Spleen (tissue), 11 donors: ENCODE results near the gene PAX2. TPM values are rescaled to one million over a fixed set of nuclear protein-coding genes. Genes with fewer than 3 reads are reported as not detected.

Experiments used
- DNase-seq: peaks from one replicate; pipeline ENCODE4 v3.0.0-alpha.2; 2020
- H3K27ac ChIP-seq, 8 donors: fragments of 200-600 bp; sonication (generic) in 7 of 8; 1 replicate in 4 of 8; 2 replicates in 4 of 8; pipeline versions ENCODE4 v1.5.0 to v1.8.0; 2016 to 2021; ENCODE audit warnings: inconsistent platforms in 4 of 8, mild to moderate bottlenecking in 4 of 8, moderate library complexity in 1 of 8
- H3K27me3 ChIP-seq, 7 donors: fragments of 200-600 bp; sonication (generic) in 6 of 7; replicated peaks in 1 of 7; 1 replicate in 4 of 7; 2 replicates in 3 of 7; pipeline versions ENCODE4 v1.5.0 to v1.8.0; 2016 to 2021; ENCODE audit warnings: inconsistent platforms in 3 of 7, mild to moderate bottlenecking in 1 of 7
- H3K36me3 ChIP-seq, 6 donors: fragments of 200-600 bp; sonication (generic) in 5 of 6; 1 replicate in 4 of 6; 2 replicates in 2 of 6; pipeline versions ENCODE4 v1.5.0 to v1.8.0; 2016 to 2021; ENCODE audit warnings: inconsistent platforms in 2 of 6
- H3K4me1 ChIP-seq, 6 donors: fragments of 200-600 bp; sonication (generic) in 5 of 6; 1 replicate in 3 of 6; 2 replicates in 3 of 6; pipeline versions ENCODE4 v1.5.0 to v1.8.0; 2016 to 2021; ENCODE audit warnings: inconsistent platforms in 3 of 6
- H3K4me3 ChIP-seq, 8 donors: fragments of 200-600 bp; sonication (generic) in 7 of 8; 1 replicate in 4 of 8; 2 replicates in 4 of 8; pipeline versions ENCODE4 v1.5.0 to v1.8.0; 2016 to 2021; ENCODE audit warnings: inconsistent platforms in 4 of 8, mild to moderate bottlenecking in 4 of 8, moderate library complexity in 2 of 8
- H3K9me3 ChIP-seq, 8 donors: fragments of 200-600 bp; sonication (generic) in 7 of 8; 1 replicate in 4 of 8; 2 replicates in 4 of 8; pipeline versions ENCODE4 v1.5.0 to v1.8.0; 2016 to 2021; ENCODE audit warnings: inconsistent platforms in 4 of 8
- POLR2A ChIP-seq, 3 donors: fragments of 450-650 bp; IDR thresholded peaks; one replicate each; pipeline ENCODE4 v1.5.1; 2017; ENCODE audit warnings: antibody characterized with exemption in 3 of 3, mild to moderate bottlenecking in 1 of 3
- POLR2AphosphoS5 ChIP-seq, 3 donors: sonication (generic); formaldehyde crosslinking; IDR thresholded peaks; one replicate each; pipeline ENCODE4 v1.5.1; 2017; ENCODE audit warnings: antibody characterized with exemption in 3 of 3
- WGBS, 5 donors: extraction: QIAGEN DNeasy Blood & Tissue Kit in 3 of 5; methylation state at CpG; one replicate each; pipeline versions ENCODE4 v1.1.5 to v1.1.7; 2013 to 2018; 5-methylcytosine and 5-hydroxymethylcytosine counted together
- intact Hi-C: fragments of 100-400 bp; cut with DNase I; formaldehyde crosslinking; loops from one replicate; pipeline ENCODE4 v1.15.0; 2023; ENCODE audit warnings: low total_unique reads
- polyA plus RNA-seq, 3 donors: library from polyadenylated mRNA; stranded (reverse); fragments of 200-250 nt; gene quantifications; one replicate each; pipeline ENCODE4 v1.2.1, GENCODE V29; 2013
- total RNA-seq, 7 donors: library from RNA; depleted of rRNA in 3 of 7; stranded (reverse); fragments of >200 nt in 3 of 7; fragmentation: NEBNext Ultra II Directional in 4 of 7; extraction: Animal tissue kit (Norgen Biotek cat#: 25700) in 4 of 7; gene quantifications; one replicate each; pipeline versions ENCODE4 v1.1.0 to v1.2.1, GENCODE V29; 2016 to 2021
- TF ChIP-seq, protein P1 (sequence below), 11 experiments: fragments of 200-600 bp in 7 of 11; fragments of 450-650 bp in 4 of 11; sonication (generic) in 4 of 11; IDR thresholded peaks in 8 of 11; conservative IDR thresholded peaks in 3 of 11; 1 replicate in 7 of 11; 2 replicates in 4 of 11; pipeline versions ENCODE4 v1.4.0 to v1.8.0; 2016 to 2021; ENCODE audit warnings: antibody characterized with exemption in 11 of 11, inconsistent platforms in 4 of 11, mild to moderate bottlenecking in 1 of 11
- donor health status: healthy with polysubstance abuse.
- donor health status: DM: no; HTN: no; CAD: no; lungs with moderate emphysema.
- donor health status: DM: no; HTN: no; CAD: no.
- donor health status: Bipolar disorder and iron deficiency.
- donor health status: healthy.
- donor health status: DM: no; HTN: no; CAD: no.
- donor health status: DM: yes; HTN: yes; CAD: no.

Gene PAX2
- total and polyA plus RNA-seq, 10 donors = not detected

DNA sequence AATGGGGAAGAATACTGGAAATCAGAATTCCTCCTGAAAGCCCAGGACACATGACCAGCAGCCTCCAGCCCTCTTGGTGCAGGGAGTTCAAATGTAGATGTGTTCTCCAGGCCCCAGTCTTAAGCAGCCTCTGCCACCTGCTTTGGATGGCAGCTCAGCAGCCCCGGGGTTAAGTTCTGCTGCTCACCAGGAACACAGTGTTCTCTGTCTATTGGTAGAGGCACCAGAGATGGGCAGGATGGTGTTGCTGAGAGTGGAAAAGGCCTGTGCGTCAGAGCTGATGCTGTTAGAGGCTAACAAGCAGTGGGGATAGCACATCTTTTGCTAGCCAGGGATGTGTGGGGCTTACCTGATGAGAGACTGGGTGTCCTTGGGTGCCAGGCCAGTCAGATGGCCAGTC is 56.8 kb downstream of the PAX2 start:
- TF ChIP-seq, protein P1, sequence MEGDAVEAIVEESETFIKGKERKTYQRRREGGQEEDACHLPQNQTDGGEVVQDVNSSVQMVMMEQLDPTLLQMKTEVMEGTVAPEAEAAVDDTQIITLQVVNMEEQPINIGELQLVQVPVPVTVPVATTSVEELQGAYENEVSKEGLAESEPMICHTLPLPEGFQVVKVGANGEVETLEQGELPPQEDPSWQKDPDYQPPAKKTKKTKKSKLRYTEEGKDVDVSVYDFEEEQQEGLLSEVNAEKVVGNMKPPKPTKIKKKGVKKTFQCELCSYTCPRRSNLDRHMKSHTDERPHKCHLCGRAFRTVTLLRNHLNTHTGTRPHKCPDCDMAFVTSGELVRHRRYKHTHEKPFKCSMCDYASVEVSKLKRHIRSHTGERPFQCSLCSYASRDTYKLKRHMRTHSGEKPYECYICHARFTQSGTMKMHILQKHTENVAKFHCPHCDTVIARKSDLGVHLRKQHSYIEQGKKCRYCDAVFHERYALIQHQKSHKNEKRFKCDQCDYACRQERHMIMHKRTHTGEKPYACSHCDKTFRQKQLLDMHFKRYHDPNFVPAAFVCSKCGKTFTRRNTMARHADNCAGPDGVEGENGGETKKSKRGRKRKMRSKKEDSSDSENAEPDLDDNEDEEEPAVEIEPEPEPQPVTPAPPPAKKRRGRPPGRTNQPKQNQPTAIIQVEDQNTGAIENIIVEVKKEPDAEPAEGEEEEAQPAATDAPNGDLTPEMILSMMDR (IDR thresholded peaks at IDR 0.05 in 8 of 11, conservative IDR thresholded peaks at IDR 0.05 in 3 of 11) = no peak
- TF ChIP-seq POLR2A (IDR thresholded peaks at IDR 0.05) (no peak), POLR2AphosphoS5 (IDR thresholded peaks at IDR 0.05) (no peak)
- DNase-seq = peak; percentile 46
- H3K27me3 ChIP-seq = peaks cover 0 to 88% (median 27%) of the 10 kb centered on the region in 7 donors
- no peaks in the 10 kb centered on the region for H3K36me3 ChIP-seq
- WGBS, 5 donors = 58 to 77% (median 69%) methylated on average over 2 of the region's 2 CpGs
- H3K9me3 ChIP-seq = no peaks in the 10 kb centered on the region
- H3K4me3 ChIP-seq = no peak overlapping the region
- H3K27ac ChIP-seq = no peak overlapping the region
- intact Hi-C loops = no loop called here
- no peaks in the 10 kb centered on the region for H3K4me1 ChIP-seq

DNA sequence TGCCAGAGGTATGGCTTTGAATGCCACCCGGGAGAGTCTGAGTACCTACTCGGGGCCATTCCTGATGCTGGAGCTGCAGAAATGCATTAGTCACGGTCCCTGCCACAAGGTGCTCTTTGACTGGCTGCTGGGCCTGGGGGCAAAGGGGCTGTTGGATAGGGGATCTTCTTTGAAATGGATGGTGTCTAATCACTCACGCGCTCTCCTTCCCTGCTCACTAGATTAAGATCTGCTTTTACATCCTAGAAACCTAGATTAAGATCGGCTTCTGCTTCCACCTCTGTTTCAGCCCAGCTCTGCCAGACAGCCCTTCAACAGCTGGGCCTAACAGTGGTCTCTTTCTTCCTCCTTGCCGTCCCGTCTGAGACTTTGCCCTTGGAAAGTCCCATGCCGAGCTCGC is 57.2 kb downstream of the PAX2 start:
- WGBS, 5 donors = 38 to 55% (median 46%) methylated on average over 9 to 10 of the region's 10 CpGs
- no peaks in the 10 kb centered on the region for H3K36me3 ChIP-seq
- H3K9me3 ChIP-seq = no peaks in the 10 kb centered on the region
- intact Hi-C loops = no loop called here
- DNase-seq = peak; percentile 24
- H3K27me3 ChIP-seq = peaks cover 0 to 92% (median 27%) of the 10 kb centered on the region in 7 donors
- H3K4me1 ChIP-seq = no peaks in the 10 kb centered on the region
- no peak overlapping the region for H3K27ac ChIP-seq
- H3K4me3 ChIP-seq = no peak overlapping the region
- TF ChIP-seq POLR2A (IDR thresholded peaks at IDR 0.05) (no peak), POLR2AphosphoS5 (IDR thresholded peaks at IDR 0.05) (no peak)
- TF ChIP-seq, protein P1 (IDR thresholded peaks at IDR 0.05 in 8 of 11, conservative IDR thresholded peaks at IDR 0.05 in 3 of 11) = no peak

DNA sequence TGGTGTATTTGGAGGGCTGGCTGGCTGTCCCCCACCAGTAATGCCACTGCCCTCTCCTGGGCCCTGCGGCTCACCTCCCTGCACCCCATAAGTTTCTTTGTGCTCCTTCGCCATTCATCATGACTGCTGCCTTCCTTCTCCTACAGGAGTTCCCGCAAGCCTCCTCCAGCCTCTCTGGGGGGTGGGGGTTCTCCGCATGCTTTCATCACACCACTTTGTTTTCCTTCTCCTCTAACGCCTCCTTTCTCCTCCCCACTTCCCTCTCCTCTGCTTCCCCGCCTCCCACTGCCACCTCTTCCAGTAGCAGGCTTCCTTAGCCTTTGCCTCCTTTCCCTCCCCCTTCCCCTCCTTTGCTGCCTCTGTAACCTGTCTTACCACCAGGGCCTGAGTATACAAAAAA is 58.1 kb downstream of the PAX2 start:
- Histone ChIP-seq H3K27me3 (peaks cover 0 to 92% (median 27%) of the 10 kb centered on the region in 7 donors), H3K36me3 (no peaks in the 10 kb centered on the region), H3K4me3 (no peak overlapping the region), H3K4me1 (no peaks in the 10 kb centered on the region), H3K9me3 (no peaks in the 10 kb centered on the region), H3K27ac (no peak overlapping the region)
- no peak for DNase-seq
- TF ChIP-seq POLR2A (IDR thresholded peaks at IDR 0.05) (no peak), POLR2AphosphoS5 (IDR thresholded peaks at IDR 0.05) (no peak)
- TF ChIP-seq, protein P1 (IDR thresholded peaks at IDR 0.05 in 8 of 11, conservative IDR thresholded peaks at IDR 0.05 in 3 of 11) = no peak
- 32 to 39% (median 36%) methylated on average over 6 of the region's 6 CpGs for WGBS, 5 donors
- intact Hi-C loops = no loop called here

DNA sequence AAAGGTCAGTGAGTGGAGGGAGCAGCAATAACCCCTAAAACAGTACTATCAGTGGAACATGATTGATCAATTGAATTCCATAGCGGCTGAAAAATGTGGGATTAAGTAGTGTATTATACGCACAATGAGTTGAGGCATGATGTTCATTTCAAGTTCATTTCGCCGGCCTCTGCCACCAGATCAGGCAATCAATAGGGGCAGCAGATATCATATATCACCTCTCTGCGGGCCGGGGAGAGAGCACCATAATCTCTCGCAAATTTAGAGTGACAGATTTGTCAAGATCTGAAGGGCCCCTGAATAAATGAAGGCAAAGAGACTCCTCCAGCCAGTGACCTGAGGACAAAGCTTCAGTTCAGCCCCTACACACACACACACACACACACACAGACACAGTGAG is 58.5 kb downstream of the PAX2 start:
- Histone ChIP-seq H3K4me1 (no peaks in the 10 kb centered on the region), H3K36me3 (no peaks in the 10 kb centered on the region), H3K9me3 (no peaks in the 10 kb centered on the region), H3K4me3 (no peak overlapping the region), H3K27ac (no peak overlapping the region), H3K27me3 (peaks cover 0 to 92% (median 27%) of the 10 kb centered on the region in 7 donors)
- intact Hi-C loops = no loop called here
- 63 to 69% (median 66%) methylated on average over 7 of the region's 7 CpGs for WGBS, 5 donors
- no peak for DNase-seq
- no peak for TF ChIP-seq POLR2AphosphoS5 (IDR thresholded peaks at IDR 0.05)
- no peak for TF ChIP-seq POLR2A (IDR thresholded peaks at IDR 0.05)
- TF ChIP-seq, protein P1 (IDR thresholded peaks at IDR 0.05 in 8 of 11, conservative IDR thresholded peaks at IDR 0.05 in 3 of 11) = no peak
